Subcutaneous adipose tissue (tissue), 4 donors: ENCODE measurements around the gene TLDC2. TPM values are rescaled to one million over a fixed set of nuclear protein-coding genes. Genes with fewer than 3 reads are reported as not detected.

ENCODE experiments used
- total RNA-seq, 4 donors: library from RNA; depleted of rRNA; stranded (reverse); fragments of >200 nt; gene quantifications; one replicate each; pipeline ENCODE4 v1.1.0, GENCODE V29; 2016
- TF ChIP-seq, protein P1 (sequence below): fragments of 450-650 bp; IDR thresholded peaks from one replicate; pipeline ENCODE4 v1.5.1; 2016; ENCODE audit warnings: low read depth, mild to moderate bottlenecking, control low read depth, antibody characterized with exemption, moderate library complexity

Gene TLDC2
- total RNA-seq, 4 donors from 2014 or later, result 0.34 to 0.44 TPM; not detected in 2

DNA sequence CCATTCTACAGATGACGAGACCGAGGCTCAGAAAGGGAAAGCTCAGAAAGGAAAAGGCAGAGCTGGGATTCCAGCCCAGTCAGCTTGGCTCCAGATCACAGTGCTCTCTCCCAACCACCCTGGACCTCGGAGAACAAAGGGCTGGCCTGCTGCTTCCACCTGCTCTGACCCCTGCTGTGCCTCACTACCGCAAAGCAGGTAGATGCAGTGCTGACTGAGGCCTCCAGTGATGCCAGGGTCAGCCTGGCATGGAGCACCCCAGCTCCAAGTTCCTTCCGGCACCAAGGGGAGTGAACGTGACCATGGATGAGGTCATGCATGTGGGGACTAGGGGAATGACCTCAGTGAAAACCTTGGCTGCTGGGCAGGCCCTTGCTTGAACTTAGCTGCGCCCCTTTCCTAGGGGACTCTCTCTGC lies 20.7 kb upstream of the TLDC2 start:
- TF ChIP-seq, protein P1, sequence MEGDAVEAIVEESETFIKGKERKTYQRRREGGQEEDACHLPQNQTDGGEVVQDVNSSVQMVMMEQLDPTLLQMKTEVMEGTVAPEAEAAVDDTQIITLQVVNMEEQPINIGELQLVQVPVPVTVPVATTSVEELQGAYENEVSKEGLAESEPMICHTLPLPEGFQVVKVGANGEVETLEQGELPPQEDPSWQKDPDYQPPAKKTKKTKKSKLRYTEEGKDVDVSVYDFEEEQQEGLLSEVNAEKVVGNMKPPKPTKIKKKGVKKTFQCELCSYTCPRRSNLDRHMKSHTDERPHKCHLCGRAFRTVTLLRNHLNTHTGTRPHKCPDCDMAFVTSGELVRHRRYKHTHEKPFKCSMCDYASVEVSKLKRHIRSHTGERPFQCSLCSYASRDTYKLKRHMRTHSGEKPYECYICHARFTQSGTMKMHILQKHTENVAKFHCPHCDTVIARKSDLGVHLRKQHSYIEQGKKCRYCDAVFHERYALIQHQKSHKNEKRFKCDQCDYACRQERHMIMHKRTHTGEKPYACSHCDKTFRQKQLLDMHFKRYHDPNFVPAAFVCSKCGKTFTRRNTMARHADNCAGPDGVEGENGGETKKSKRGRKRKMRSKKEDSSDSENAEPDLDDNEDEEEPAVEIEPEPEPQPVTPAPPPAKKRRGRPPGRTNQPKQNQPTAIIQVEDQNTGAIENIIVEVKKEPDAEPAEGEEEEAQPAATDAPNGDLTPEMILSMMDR, result no peak

DNA sequence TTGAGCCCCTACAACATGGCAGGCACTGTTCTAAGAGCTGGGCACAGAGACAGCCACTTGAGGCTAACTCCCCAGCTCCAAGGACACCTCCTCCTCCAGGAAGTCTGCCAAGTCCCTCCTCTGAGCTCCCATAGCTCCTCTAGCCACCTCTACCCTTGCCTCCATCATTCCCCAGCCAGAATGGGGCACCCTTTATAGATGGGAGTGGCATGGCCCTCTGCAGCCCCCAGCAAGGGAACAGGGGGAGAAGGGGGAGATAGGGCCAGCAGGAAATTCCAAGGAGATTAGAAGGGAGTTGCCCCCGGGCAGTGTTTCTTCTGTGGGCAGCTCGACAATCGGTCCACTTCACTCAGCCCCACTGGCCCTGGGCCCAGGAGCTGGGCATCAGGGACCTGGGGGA lies 19.7 kb upstream of the TLDC2 start:
- TF ChIP-seq, protein P1, result no peak

DNA sequence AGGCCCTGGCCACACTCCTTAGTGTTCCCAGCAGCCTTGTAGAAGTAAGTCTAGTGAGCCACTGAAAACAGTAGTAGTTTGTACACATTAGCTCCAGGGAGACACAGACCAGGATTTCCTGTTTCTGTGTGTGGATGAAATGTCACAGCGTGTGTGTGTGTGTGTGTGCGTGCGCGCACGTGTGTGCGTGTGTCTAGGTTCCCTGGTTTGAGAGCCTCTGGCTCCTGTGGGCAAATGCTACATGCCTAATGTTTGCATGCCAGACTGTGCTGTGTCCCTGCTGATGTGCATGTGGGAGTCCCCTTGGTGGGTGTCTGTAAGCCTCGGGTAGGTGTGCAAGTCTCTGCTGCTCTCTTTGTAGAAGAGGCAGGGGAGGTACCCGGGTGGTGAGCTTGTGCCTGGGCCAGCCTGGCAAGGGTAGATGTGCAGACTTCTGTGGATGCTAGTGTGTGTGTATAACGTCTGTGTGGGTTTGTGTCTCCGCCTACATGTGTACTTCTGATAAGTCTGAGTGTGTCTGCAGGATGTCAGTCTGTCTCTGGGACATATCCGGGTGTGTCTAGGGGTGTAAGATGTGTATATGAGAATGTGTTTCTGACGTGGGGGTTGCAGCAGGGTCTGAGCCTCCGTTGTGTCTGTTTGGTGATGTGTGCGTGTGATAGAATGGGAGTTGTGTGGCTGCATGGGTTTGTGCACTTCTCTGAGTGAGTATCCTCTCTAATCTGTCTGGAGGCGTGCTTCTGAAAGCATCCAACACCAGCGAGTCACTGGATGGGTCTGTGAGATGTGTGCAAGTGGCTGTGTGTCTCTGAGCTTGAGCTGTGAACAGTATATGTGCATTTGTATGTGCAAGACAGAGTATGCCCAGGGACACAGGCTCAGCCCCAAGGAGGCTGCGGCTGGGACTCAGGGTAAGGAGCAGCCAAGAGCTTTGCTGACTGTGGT lies 19.0 kb upstream of the TLDC2 start:
- TF ChIP-seq, protein P1, result no peak

- TF ChIP-seq, protein P1, result no peak
These were observed 16.7 kb upstream of the TLDC2 start for GRCh38 chr20:36859282-36859555.

DNA sequence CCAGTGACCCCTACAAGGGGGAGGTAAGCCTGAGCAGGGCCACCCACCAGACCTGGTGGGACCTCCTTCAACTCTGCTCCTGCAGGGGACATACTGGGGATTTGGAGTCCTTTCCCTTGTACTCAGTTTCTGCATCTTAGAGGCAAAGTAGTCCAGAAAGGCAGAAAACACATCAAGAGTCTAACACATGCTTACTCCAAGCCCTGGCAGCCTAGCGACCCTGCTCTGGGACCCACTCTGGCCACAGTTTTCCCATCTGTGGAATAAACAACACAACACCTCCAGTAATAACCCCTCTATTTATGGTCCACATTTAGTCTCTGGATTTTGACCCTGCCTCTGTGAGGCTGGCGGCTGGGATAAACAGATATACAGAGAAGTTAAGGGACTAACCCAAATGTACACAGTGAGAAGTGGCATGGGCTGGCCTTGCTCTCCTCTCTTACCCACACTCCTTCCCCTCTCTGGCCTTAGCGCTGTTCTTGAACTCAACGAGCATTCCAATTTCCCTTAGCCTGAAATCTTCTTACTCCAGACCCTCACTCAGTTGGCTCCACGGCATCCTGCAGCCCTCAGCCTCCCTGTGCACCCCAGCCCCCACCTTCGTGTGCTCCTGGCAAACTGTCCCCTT lies 16.1 kb upstream of the TLDC2 start:
- TF ChIP-seq, protein P1, result no peak

- TF ChIP-seq, protein P1, result no peak
These were observed 15.6 kb upstream of the TLDC2 start for GRCh38 chr20:36860339-36860738.

- TF ChIP-seq, protein P1, result no peak
These were observed 14.9 kb upstream of the TLDC2 start for GRCh38 chr20:36860811-36861624.
